GM21576 (cell line): Measurements from ENCODE around the gene GAGE10.
"Not testable (repeated sequence)": the region's sequence is repeated elsewhere in the genome, so short reads cannot be mapped to it uniquely, and the experiment has no call there.

Experiments
- ATAC-seq: cut with Tn5 transposase; IDR thresholded peaks from one replicate; pipeline ENCODE4 v1.9.1; 2021; ENCODE audit warnings: mild to moderate bottlenecking, moderate library complexity; ENCODE audit not compliant: unreplicated experiment

The GAGE10 gene

GRCh38 chrX:49276207-49276606, 27.2 kb upstream of the GAGE10 start:
- no peak for ATAC-seq

GRCh38 chrX:49276671-49277534, 26.5 kb upstream of the GAGE10 start:
- ATAC-seq, result no peak

DNA sequence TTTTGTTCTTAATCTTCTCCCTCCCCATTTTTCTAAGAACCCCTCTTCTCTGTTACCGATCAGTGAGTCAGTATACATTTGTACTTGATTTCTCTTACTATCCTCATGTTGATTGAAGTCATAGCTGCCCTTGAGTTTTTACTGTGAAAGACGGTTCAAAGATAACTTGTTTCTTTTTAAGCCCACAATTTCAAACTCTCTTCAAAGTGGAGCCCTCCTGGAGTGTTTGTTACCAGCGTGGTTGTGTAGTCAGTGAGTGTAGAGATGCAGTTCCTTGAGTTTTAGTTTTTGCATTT, 26.0 kb upstream of the GAGE10 start:
- no peak for ATAC-seq

GRCh38 chrX:49278081-49278480, 25.4 kb upstream of the GAGE10 start:
- ATAC-seq, result no peak

DNA sequence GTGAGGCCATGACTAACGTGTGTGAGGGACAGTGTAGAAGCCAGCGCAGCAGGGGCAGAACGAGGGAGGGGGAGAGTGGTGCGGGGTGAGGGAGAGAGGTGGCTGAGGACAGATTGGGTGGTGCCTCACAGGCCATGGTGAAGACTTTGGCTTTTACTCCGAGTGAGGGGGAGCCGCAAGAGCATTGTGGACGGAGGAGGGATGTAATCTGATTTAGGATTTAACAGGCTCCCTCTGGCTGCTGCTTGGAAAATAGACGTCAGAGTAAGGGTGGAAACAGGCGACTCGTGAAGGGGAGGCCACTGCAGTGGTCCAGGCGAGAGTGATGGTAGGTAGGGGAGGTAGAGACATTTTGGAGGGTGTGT, 20.8 kb upstream of the GAGE10 start:
- ATAC-seq, result no peak

- no peak for ATAC-seq
Observed at GRCh38 chrX:49284212-49284611, 19.2 kb upstream of the GAGE10 start.

GRCh38 chrX:49286136-49286535, 17.3 kb upstream of the GAGE10 start:
- no peak for ATAC-seq

GRCh38 chrX:49286581-49286980, 16.9 kb upstream of the GAGE10 start:
- no peak for ATAC-seq

DNA sequence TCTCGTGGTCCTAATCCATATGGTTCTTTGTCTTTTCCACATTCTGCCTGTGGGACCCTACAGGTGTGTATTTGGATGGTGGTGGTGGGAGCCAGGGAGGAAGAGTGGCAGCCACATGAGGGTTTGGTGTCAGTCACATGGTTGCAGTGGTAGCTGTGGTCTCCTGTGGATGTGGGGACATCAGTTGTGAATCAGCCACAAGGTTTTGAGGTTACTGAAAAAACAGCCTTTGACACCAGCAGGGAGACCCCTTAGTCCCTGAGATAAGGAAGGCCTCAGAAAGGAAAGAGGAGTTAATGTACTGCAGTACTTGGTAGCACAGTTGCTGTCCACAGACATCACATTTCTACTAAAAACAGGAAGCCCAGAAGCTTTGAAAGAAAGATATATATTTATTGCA, 15.8 kb upstream of the GAGE10 start:
- no peak for ATAC-seq

- no peak for ATAC-seq
Observed at GRCh38 chrX:49290215-49290614, 13.2 kb upstream of the GAGE10 start.

- no peak for ATAC-seq
Observed at GRCh38 chrX:49291615-49292337, 11.7 kb upstream of the GAGE10 start.

- no peak for ATAC-seq
Observed at GRCh38 chrX:49292400-49293362, 10.8 kb upstream of the GAGE10 start.

- ATAC-seq, result not testable (repeated sequence)
Observed at GRCh38 chrX:49299293-49299692, 4.2 kb upstream of the GAGE10 start.

GRCh38 chrX:49300703-49301102, 2.7 kb upstream of the GAGE10 start:
- ATAC-seq, result no peak

DNA sequence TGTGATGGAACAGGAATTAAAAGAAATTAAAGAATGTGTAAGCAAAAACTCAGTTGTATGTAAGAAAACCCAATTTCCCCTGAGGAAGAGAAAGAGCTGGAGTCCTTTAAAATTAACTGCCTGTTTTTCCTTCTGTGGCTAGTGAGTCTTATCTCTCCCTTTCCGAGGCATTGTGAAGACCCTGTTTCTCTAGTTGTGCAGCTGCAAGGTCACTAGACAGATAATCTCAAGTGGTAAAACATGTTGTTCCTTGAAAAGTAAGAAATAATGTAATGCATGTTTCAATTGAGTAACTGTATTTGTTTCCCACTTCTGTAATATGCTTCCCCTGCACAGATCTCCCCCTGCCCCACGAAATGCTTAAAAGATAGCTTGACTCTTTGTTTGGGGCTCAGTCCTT, 4.3 kb downstream of the GAGE10 start:
- not testable (repeated sequence) for ATAC-seq

GRCh38 chrX:49308604-49309269, 5.3 kb downstream of the GAGE10 start:
- ATAC-seq, result no peak

DNA sequence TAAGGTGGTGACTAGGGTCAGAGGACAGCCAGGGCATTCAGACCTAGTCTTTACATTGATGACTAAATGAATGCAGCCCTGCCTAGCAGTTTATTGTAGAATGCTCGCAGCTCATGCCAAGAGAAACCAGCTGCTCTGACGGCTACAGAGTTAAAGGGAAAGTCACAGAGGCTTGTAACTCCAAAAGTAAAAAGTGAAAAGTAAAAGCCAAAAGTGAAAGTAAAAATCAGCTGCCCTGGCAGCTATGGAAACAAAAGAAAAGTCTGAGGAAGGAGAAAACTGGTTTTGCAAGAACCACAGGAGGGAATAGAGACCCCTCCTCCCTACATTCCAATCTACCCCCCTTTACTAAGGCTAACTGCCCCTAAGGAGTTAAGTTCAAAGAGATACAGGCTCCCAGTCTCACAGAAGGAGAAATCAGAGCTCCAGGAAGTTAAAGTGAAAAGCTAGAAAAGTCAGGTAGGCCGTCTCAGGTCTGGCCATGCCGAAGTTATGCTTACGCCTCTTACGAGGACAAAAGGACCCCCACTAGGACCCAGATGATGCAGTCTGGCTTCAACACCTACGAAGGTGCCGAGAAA, 6.0 kb downstream of the GAGE10 start:
- no peak for ATAC-seq

- ATAC-seq, result no peak
Observed at GRCh38 chrX:49310371-49310770, 6.9 kb downstream of the GAGE10 start.

DNA sequence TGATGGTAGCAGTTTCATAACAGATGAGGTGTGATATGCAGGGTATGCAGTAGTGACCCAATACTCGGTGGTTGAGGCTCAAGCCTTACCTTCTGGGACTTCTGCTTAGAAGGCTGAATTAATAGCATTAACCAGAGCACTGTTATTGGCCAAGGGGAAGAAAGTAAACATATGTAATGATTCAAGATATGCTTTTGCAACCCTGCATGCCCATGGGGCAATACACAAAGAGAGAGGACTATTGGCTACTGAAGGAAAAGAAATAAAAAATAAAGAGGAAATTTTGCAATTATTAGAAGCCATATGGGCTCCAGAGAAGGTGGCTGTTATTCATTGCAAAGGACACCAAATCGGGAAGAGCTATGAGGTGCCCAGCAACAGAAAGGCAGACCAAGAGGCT, 8.7 kb downstream of the GAGE10 start:
- no peak for ATAC-seq

DNA sequence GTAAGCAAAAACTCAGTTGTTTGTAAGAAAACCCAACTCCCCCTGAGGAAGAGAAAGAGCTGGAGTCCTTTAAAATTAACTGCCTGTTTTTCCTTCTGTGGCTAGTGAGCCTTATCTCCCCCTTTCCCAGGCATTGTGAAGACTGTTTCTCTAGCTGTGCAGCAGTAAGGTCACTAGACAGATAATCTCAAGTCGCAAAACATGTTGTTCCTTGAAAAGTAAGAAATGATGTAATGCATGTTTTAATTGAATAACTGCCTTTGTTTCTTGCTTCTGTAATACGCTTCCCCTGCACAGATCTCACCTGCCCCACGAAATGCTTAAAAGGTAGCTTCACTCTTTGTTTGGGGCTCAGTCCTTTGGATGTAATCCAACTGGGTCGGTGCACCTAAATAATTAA, 12.6 kb downstream of the GAGE10 start:
- no peak for ATAC-seq
